BLaER1 (cell line): Measurements from ENCODE around the gene PHYH.

Experiments used
- H3K27ac ChIP-seq: shearing (Covaris generic); formaldehyde crosslinking; 2 replicates; pipeline ENCODE4 v1.8.1; 2022
- H3K27me3 ChIP-seq: shearing (Covaris generic); formaldehyde crosslinking; 2 replicates; pipeline ENCODE4 v1.8.1; 2022
- H3K36me3 ChIP-seq: shearing (Covaris generic); formaldehyde crosslinking; 2 replicates; pipeline ENCODE4 v1.8.1; 2022
- H3K4me1 ChIP-seq: shearing (Covaris generic); formaldehyde crosslinking; 2 replicates; pipeline ENCODE4 v1.8.1; 2022
- H3K4me2 ChIP-seq: shearing (Covaris generic); formaldehyde crosslinking; 2 replicates; pipeline ENCODE4 v1.8.1; 2022
- H3K4me3 ChIP-seq: shearing (Covaris generic); formaldehyde crosslinking; 2 replicates; pipeline ENCODE4 v1.8.1; 2022
- H3K9ac ChIP-seq: shearing (Covaris generic); formaldehyde crosslinking; 2 replicates; pipeline ENCODE4 v1.8.1; 2022
- H3K9me3 ChIP-seq: shearing (Covaris generic); formaldehyde crosslinking; 2 replicates; pipeline ENCODE4 v1.8.1; 2022
- H4K20me1 ChIP-seq: shearing (Covaris generic); formaldehyde crosslinking; 2 replicates; pipeline ENCODE4 v1.8.1; 2022
- Cebpa-rat ChIP-seq: shearing (Covaris generic); IDR thresholded peaks from 2 replicates; pipeline ENCODE4 v1.8.1; 2022

Gene PHYH

DNA sequence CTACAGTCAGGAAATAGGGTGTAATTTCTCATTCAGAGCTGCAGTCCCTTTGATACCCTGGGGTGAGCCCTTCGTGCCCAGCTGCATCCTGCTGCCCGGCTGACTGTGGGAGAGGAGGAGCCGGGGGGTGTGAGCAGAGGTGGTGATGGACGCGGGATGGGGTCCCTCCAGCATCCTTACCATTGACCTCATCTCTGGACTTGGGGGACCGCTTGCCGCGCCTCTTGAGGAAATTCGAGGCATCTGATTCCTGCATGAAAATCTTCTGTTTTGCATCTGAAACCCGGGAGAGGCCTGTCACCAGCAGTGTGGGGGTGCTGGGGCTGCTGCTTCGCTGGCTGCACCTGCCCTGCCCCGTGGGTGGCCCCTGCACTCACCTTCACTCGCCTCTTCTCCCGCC, 66.5 kb downstream of the PHYH start:
- Histone ChIP-seq H3K4me1 (peaks cover 20% of the 10 kb centered on the region), H3K36me3 (no peaks in the 10 kb centered on the region), H3K4me3 (no peak overlapping the region), H4K20me1 (no peaks in the 10 kb centered on the region), H3K27me3 (no peaks in the 10 kb centered on the region), H3K27ac (no peak overlapping the region), H3K4me2 (peak overlapping the region; percentile 51), H3K9ac (no peak overlapping the region), H3K9me3 (no peaks in the 10 kb centered on the region)
- TF ChIP-seq Cebpa-rat, result no peak

DNA sequence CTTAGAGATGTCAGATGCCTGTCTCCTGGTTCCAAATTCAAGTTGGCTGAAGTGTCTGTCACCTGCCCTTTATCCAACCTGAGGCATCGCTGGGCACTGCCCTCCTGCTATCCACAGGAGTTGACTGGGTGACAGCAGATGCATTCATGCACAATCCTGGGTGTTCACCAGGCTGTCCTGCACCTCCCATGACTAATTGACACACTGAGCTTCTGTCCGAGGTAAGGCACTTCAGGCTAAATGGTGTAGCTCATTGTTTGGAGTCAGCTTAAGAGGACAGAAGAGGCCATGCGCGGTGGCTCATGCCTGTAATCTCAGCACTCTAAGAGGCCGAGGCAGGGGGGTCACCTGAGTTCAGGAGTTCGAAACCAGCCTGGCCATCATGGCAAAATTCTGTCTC, 68.1 kb downstream of the PHYH start:
- TF ChIP-seq Cebpa-rat, result no peak
- Histone ChIP-seq H3K27ac (no peak overlapping the region), H3K9ac (no peak overlapping the region), H3K4me2 (no peak overlapping the region), H3K4me1 (peaks cover 20% of the 10 kb centered on the region), H4K20me1 (no peaks in the 10 kb centered on the region), H3K9me3 (no peaks in the 10 kb centered on the region), H3K36me3 (no peaks in the 10 kb centered on the region), H3K4me3 (no peak overlapping the region), H3K27me3 (no peaks in the 10 kb centered on the region)

DNA sequence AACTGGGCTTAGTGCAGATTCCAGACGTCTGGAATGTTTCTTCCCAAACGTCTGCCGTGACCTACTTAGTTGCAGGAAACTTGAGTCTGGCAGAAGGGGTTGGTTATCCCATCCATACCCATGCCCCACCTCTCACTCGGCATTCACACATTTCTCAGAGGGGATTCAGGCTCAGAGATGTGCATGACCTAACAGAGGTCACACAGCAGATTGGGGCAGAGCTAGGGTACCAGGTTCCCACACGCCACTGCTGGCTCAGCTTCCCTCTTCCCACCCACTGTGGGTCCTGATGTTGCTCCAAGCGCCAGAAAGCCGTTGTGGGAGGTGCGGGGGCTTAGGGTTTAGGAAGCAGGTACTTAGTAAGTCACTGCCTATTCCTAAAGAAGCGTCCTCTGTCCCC, 68.7 kb downstream of the PHYH start:
- Histone ChIP-seq H3K4me1 (peaks cover 20% of the 10 kb centered on the region), H4K20me1 (no peaks in the 10 kb centered on the region), H3K36me3 (no peaks in the 10 kb centered on the region), H3K27ac (no peak overlapping the region), H3K9me3 (no peaks in the 10 kb centered on the region), H3K27me3 (no peaks in the 10 kb centered on the region), H3K4me3 (no peak overlapping the region), H3K9ac (no peak overlapping the region), H3K4me2 (no peak overlapping the region)
- TF ChIP-seq Cebpa-rat, result no peak
